HG03066 (cell line): ENCODE data around the gene RNU6-9.

Source experiments
- ATAC-seq: cut with Tn5 transposase; IDR thresholded peaks from one replicate; pipeline ENCODE4 v1.9.1; 2021; ENCODE audit warnings: low read depth; ENCODE audit not compliant: unreplicated experiment

RNU6-9 gene

DNA sequence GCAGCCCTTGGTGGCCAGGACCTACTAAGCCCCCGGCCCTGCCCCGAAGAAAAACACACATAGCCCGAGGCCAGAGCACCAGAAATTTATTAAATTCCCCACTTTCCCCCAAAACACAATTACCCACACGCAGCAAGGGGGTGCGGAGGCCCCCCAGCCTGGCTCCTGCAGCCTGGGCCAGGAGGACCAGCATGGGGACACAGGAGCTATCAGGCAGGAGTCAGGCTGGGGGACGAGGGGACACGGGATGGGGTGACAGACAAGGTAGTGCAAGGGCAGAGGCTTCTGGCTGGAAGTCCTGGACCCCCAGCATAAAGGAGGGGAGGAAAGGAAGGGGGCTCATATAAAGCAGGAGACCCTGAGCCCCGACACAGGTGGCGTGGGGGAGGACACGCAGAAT, 3.1 kb downstream of the RNU6-9 start:
- no peak for ATAC-seq

DNA sequence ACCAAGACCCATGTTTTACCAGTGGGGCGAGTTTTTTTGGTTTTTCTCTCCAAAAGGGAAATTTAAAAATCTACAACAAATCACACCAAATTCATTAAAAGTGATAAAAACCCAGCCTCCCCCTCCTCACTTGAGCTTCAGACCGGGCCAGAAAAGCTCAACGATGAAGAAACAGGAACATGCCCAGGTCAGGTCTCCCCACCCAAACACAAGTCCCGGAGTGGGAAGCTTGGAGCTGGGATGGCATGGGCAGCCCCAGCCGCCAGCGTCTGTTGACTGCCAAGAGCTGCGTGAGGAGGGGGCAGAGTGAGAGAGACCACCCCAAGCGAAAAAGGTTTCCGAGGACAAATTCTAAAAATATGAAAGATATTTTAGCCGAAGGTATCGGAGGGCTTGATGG, 3.7 kb downstream of the RNU6-9 start:
- no peak for ATAC-seq

DNA sequence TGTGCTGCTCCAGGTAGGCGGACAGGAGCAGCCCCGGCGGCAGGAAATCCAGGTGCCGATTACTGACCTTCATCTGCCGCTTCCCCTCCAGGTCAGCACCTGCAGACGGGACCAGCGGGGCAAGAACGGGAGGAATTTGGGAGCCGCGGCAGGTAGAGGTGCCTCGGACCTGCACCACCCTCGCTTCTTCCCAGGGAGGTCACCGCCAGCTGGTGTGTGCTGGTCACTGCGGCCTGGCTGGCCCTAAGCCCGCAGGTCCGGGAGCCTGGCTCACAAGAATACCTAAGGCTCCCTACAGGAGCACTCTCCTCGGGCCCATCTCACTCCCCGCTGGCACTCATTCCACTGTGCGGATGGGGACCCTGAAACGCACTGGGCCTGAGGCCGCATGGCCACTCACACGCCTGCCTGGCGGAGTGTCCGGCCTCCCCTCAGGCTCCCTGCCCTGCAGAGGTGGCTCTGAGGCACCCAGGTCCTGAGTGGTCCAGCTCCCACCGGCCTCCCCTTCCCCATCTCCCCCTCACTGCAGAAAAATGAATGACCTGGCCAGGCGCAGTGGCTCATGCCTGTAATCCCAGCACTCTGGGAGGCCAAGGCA, 4.3 kb downstream of the RNU6-9 start:
- no peak for ATAC-seq

DNA sequence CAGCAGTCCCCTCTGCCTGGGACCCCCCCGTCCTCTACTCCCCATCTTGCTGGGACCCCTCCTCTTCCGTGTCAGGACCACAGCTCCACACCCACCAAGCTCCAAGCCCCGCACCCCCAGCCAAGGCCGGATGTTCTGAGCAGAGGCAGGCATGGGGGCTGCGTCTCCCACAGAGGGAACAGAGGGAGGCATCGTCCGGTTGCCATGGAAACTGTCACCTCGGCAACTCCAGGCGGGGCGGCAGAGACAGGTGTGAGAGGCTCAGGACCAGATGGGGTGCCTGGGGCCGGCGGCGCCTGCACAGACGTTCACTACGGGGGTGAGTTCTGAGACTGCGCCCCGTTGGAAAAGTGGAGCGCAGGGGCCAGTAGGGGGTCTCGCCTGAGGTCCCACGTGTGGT, 5.4 kb downstream of the RNU6-9 start:
- no peak for ATAC-seq

DNA sequence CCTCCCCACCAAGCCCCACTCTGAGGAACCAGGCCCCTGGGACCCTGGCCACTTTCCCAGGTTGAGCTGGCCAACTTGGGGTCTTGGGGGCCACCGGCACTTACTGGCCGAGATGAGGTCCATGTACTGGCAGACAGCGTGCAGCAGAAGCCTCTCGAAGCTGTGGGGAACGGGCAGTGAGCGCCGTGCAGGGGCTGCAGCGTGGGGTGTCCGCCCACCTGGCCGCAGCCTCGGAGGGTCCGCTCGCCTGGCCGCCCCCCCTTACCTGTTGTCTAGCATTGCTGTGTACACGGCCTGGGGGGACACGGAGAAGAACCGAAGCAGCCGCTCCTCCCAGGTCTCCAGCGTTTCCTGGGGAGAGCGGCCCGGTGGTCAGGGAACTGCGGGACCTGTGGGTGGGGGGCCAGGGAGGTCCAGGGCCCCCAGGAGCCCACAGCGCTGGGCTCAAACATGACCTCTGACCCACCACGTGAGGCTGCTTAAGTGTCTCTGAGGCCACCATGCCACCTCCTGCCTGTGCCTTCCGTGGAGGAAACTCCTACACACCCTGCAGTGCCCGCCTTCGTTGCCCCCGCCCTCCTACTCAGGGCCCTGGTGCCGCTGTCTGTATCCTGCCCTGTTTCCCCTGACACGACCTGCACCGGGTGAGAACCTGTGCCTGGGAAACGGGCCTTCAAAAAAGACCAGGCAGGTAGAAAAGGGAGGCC, 6.2 kb downstream of the RNU6-9 start:
- no peak for ATAC-seq

DNA sequence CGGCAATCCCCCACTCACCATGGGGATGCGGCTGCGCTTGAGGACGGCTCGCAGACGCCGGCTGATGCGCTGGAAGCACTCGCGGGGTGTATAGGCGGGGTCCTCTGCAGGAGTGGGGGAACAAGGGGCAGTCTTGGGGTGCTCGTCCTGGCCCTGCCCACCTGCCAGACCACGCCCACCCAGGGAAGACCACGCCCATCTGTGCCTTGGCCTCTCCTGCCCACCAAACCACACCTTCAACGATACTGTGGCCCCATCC, 6.7 kb downstream of the RNU6-9 start:
- ATAC-seq: no peak

DNA sequence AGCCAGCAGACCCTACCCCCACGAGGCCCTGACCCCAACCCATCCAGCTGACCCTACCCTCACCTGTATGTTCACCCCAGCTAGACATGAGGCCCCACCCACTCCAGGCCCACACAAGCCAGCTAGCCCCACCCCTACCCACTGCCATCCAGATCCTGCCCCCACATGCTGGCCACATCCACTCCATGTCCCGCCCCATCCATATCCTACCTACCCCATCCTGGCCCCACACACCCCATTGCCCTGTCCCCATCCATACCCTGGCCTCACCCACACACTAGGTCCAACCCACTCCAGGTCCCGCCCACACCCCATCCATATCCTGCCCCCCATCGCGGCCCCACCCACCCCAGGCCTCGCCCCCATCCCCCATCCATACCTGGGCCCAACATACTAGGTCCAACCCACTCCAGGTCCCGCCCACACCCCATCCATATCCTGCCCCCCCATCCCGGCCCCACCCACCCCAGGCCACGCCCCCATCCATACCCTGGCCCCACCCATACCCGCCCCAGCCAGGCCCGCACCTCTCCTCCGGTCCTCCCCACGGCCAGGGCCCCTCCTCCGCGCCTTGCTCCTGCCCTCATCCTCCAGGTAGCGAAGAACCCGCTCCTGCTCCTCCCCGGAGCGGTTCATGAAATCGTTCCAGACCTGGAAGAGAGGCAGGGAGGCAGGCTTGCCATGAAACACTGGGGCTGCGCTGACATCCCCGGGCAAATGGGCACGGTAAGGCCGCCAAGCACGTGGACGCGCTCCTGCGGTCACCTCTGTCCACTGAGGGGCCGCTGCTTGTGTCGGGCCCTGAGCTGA, 7.2 kb downstream of the RNU6-9 start:
- ATAC-seq: no peak

DNA sequence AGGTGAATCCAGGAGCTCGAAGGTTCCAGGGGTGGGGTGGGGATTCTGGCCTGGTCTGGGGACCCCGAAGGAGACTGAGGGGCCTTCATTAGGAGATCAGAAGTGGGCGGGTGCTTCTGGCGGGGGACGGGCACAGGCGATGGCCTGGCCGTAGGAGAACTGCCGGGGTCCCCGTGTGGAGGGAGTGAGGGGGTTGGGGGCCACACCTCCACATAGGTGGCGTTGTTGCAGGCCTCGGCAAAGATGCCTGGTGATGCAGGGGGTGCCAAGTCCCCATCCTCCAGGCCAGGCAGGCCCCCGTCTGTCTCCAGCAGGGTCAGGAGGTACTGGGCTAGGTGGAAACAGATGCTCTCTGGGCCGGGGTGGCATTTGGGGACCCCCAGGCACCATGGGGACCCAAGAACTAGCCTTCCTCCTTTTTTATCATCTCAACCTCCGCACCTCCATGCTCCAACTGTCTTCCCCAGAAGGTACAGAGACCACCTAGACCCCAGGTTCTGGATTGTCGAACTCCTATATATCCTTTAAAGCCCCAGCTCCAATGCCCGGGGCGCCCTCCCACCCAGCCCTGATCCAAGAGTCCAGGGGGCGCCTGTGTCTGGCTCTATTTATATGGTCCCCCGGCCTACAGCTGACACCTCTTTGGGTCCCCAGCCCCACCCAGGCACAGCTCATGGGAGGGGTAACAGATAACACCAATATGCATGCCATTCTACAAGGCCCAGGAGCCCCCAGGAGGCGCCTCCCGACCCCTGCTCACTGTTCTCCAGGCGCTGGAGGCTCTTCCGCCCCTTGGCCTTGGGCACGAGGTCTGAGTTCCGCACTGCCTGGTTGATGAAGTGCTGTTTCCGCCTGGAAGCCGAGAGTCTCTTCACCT, 8.2 kb downstream of the RNU6-9 start:
- no peak for ATAC-seq

DNA sequence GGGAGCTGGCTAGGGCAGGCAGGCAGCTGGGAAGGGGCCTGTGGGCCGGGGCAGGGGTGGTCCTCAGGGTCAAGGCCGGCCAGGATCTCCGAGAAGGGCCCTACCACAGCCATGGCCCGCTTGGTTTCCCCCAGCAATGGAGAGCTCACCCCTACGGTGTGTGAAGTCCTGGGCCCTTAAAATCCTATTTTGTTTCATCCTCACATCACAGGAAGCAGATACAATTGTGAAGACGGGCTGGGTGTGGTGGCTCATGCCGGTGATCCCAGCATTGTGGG, 8.7 kb downstream of the RNU6-9 start:
- no peak for ATAC-seq

DNA sequence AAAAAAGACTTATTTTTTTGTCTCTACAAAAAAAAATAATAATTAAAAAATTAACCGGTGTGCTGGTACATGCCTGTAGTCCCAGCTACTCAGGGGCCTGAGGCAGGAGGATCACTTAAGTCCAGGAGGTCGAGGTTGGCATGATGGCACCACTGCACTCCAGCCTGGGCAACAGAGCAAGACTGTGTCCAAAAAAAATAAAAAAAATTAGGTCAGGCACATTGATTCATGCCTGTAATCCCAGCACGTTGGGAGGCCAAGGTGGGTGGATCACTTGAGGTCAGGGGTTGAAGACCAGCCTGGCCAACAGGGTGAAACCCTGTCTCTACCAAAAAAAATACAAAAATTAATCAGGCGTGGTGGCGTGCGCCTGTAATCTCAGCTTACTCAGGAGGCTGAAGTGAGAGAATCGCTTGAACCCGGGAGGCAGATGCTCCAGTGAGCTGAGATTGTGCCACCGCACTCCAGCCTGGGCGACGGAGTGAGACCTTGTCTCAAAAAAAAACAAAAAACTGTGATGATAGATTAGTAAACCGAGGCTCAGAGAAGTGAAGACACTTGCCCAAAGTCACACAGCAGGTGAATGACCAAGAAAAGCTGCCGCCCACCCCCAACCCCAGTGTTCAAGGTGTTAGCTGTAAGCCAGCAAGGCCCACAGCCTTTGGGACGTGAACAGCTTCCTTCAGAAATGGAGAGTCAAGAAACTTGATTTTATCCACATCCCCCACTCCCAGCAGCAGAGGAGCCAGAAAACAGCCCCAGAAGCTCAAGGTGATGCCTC, 9.4 kb downstream of the RNU6-9 start:
- ATAC-seq: no peak

DNA sequence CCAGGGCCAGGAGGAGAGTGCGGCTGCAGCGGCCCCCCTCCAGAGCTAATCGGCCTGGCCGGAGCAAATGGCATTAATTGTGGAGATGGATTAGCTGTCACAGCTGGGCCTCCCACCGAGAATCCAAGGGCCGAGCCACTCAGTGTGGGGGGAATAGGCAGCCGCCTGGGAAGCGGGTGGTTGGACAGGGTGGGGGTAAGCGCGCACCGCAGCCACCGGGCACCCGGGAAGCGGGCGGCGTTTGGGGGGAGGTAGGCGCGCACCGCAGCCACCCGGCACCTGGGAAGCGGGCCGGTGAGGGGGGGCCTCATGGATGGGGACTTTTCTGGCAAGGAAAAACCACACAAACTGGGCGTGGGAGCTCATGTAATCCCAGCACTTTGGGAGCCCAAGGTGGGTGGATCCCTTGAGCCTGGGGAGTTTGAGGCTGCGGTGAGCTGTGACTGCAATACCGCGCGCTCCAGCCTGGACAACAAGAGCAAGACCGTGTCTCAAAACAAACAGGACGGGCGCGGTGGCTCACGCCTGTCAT, 10.0 kb downstream of the RNU6-9 start:
- no peak for ATAC-seq

DNA sequence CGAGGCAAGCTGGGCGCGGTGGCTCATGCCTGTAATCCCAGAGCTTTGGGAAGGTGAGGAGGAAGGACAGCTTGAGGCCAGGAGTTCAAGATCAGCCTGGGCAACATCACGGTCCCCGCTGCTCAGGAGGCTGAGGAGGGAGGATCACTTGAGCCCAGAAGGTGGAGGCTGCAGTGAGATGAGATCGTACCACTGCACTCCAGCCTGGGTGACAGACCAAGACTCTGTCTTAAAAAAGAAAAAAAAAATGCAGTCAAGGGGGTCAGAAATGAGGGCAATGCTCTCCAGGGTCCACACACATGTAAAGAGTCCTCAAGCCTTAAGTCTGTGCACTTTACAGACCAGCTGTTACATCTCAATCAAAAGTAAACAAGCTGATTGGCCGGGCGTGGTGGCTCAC, 11.3 kb downstream of the RNU6-9 start:
- no peak for ATAC-seq

DNA sequence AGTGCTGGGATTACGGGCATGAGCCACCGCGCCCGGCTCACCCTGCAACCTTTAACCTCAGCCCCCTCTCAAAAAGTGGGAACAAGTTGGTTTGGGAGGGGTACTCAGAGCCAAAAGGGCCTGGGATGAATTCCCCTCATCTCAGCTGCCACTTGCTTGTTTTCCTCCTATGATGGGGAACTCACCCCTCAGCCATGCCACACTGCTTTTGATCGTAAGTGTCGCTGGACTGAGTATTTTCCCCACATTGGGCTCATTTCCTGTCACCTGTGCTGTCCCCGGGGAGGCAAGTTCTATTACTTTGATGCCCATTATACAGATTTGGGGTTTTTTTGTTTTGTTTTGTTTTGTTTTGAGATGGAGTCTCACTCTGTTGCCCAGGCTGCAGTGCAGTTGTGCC, 13.2 kb downstream of the RNU6-9 start:
- ATAC-seq: no peak

DNA sequence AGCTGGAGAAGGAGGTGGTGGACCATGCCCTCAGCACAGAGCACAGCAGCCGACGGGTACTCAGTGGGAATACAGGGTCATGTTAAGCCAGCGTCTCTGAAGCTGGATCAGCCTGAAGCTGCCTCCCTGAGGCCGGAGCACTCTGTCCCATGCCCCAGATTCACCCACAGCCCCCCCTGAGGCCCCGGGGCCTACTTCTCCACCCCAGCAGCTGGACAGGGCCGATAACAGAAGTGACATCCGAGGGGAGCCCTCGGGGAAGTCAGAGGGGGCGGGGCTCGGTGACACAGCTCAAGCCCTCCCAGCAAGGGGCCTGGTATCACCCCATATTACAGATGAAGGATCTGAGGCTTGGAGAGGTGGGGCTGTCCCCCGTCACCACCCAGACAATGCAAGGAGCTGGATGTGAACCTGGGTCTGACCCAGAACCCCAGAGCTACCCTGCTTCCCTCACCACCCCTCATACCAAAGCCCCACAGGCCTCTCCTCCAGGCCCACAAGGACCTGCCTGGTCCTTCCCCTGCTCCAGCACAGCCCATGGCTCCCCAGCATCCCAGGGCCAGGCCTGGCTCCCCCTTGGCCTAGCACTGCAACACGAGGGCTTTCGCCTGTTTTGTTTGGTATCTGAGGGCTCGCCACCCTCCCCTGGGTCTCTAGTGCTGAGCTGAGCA, 14.0 kb downstream of the RNU6-9 start:
- no peak for ATAC-seq

DNA sequence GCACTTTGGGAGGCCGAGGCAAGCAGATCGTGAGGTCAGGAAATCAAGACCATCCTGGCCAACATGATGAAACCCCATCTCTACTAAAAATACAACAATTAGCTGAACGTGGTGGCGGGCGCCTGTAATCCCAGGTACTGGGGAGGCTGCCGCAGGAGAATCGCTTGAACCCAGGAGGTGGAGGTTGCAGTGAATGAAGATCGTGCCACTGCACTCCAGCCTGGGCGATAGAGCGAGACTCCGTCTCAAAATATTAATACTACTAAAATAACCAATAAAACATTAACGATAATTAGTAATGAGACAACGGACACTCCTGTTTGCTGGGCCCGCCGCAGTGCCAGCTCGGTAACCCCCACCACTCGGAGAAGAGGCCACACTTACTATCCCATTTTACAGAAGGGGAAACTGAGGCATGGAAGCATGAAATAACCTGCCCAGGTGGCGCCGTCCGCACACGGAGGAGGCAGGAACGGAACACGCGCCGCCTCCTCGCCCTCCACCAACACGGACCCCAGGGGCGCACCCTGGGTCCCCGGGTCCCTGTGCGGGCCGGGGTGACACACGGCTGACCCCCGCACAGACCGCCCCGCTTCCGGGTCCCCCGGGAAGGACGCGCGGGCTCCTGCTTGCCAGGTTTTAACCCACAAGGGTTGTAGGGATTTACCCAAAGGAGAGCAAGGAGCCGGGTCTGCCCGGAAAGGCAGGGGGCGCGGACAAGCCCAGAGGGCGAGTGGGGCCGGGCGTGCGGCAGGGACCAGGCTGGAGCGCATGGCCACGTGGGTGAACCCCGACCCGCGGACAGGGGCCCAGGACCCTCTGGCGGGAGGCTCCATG, 18.1 kb downstream of the RNU6-9 start:
- no peak for ATAC-seq

DNA sequence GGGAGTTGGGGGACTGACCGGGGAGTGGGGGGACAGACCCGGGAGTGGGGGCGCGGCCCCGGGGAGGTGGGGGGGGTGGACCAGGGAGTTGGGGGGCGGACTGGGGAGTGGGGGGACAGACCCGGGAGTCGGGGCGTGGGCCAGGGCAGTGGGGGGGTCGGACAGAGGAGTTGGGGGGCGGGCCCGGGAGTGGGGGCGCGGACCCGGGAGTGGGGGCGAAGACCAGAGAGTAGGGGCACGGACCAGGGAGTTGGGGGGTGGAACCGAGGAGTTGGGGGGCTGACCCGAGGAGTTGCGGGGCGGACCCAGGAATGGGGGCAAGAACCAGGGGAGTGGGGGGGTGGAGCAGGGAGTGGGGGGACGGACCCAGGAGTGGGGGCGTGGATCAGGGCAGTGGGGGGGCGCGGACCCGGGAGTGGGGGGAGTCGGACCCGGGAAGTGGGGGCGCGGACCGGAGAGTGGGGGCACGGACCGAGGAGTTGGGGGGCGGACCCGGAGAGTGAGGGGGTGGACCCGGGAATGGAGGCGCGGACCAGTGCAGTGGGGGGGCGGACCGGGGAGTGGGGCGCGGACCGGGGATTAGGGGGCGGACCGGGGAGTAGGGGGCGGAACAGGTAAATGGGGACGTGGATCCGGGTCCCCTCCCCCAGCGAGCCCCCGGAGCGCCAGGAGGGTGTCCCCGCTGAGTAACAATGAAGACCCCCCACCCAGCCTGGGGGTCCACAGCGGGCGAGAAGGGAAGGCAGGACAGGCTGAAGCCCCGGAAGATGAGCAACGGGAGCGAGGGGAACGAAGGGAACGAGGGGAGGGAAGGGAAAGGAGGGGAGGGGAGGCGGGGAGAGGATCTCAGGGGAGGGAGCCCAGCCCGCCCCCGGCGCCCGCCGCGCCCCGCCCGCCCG, 19.1 kb downstream of the RNU6-9 start:
- ATAC-seq: no peak

DNA sequence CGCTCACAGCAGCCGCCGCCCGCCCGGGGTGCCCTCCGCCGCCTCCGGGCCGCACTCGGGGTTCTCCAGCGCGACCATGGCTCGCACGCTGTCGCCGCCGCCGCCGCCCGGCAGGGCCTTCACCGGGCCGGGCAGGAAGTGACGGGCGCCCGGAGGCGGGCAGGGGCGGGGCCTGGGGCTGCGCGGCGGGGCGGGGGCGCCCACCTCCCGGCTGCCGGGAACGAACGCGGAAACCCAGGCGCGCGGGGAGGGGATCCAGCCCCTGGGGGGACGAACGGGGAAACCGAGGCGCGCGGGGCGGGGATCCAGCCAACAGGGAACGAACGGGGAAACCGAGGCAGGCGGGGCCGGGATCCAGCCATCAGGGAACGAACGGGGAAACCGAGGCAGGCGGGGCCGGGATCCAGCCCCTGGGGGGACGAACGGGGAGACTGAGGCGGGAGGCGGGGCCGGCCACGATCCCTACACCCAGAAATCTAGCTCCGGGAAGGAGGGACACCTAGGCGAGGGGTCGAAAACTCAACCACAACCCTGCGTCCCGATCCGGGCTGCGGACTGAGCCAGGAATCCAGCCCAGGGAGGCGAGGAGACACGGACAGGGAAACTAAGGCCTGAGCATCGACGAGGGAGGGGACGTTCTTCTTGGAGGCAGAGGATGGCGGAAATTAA, 19.9 kb downstream of the RNU6-9 start, which contains the start of gene R3HDM4:
R3HDM4 (minus strand) TSS at position 140 of the 669 bp plus-strand sequence; CDS start at position 78, 62 bp downstream.
- ATAC-seq: no peak
